NB4 (cell line): Measurements from ENCODE around the gene ITCH.
"Not testable (repeated sequence)": the region's sequence is repeated elsewhere in the genome, so short reads cannot be mapped to it uniquely, and the experiment has no call there.

Source experiments
- DNase-seq: peaks from one replicate; pipeline ENCODE4 v3.0.0; 2010; ENCODE audit warnings: low read depth
- H3K4me3 ChIP-seq: one replicate; pipeline ENCODE4 v1.5.1; 2011; ENCODE audit warnings: mild to moderate bottlenecking, low read depth, low read length, moderate library complexity
- CTCF ChIP-seq: IDR thresholded peaks from one replicate; pipeline ENCODE4 v1.5.1; 2012; ENCODE audit warnings: low read depth, low read length
- MAX ChIP-seq: IDR thresholded peaks from 2 replicates; pipeline ENCODE4 v1.6.1; 2011; ENCODE audit warnings: low read depth, low read length
- MYC ChIP-seq: IDR thresholded peaks from 2 replicates; pipeline ENCODE4 v1.6.1; 2011; ENCODE audit warnings: low read depth, low read length
- POLR2A ChIP-seq: IDR thresholded peaks from 2 replicates; pipeline ENCODE4 v1.6.1; 2011; ENCODE audit warnings: mild to moderate bottlenecking; ENCODE audit not compliant: insufficient read length; ENCODE audit errors: extremely low read depth

ITCH gene

GRCh38 chr20:34322267-34323105 lies 40.6 kb upstream of the ITCH start:
- no peak overlapping the region for H3K4me3 ChIP-seq
- DNase-seq = no peak

GRCh38 chr20:34324541-34324940 lies 38.5 kb upstream of the ITCH start:
- no peak overlapping the region for H3K4me3 ChIP-seq
- no peak for DNase-seq
- no peak for TF ChIP-seq CTCF
- no peak for TF ChIP-seq MYC
- no peak for TF ChIP-seq POLR2A
- no peak for TF ChIP-seq MAX

More at GRCh38 chr20:34322267-34323105, 40.6 kb upstream of the ITCH start:
- TF ChIP-seq MYC (no peak), POLR2A (no peak), CTCF (no peak), MAX (no peak)

GRCh38 chr20:34328207-34328606 lies 34.9 kb upstream of the ITCH start:
- DNase-seq, H3K4me3 ChIP-seq: not testable (repeated sequence)

- no peak for TF ChIP-seq CTCF
- no peak for TF ChIP-seq MYC
- no peak for TF ChIP-seq MAX
- TF ChIP-seq POLR2A = no peak
- H3K4me3 ChIP-seq = no peak overlapping the region
- no peak for DNase-seq
These were observed 34.0 kb upstream of the ITCH start for GRCh38 chr20:34328928-34329677.

GRCh38 chr20:34330861-34331544 lies 32.1 kb upstream of the ITCH start:
- not testable (repeated sequence) for DNase-seq, H3K4me3 ChIP-seq

- no peak overlapping the region for H3K4me3 ChIP-seq
- no peak for DNase-seq
- TF ChIP-seq CTCF (no peak), MAX (no peak), POLR2A (no peak)
These were observed 31.2 kb upstream of the ITCH start for GRCh38 chr20:34331838-34332237.
